Stimulated activated CD8-positive, alpha-beta memory T cell treated with anti-CD3 and anti-CD28 coated beads, Interleukin-12 subunit alpha, Interleukin-12 subunit beta, amount 100 ng/mL, for 24 hours (primary cell): ENCODE results near the gene MARCHF11.

ENCODE experiments used
- DNase-seq: peaks from one replicate; pipeline ENCODE4 v3.0.0-alpha.2; 2020; ENCODE audit errors: extremely low read depth

The MARCHF11 gene

DNA sequence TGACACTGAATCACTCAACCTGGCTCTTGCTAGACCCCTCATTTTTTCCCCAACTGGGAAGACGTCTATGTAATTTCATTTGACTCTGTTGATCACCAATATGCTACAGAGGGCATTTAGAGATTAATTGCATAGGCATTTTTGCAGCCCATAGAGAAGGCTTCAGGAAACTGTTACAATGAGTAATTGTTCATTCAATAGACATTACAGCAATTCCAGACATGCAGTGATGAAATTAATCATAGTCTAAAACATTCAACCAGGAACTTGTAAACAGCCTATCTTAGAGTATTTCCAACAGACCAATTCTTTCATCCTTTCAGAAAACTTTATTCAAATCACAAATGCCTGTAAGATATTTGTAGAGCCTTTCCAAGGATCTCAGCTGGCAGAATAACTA, 122.3 kb downstream of the MARCHF11 start:
- no peak for DNase-seq

DNA sequence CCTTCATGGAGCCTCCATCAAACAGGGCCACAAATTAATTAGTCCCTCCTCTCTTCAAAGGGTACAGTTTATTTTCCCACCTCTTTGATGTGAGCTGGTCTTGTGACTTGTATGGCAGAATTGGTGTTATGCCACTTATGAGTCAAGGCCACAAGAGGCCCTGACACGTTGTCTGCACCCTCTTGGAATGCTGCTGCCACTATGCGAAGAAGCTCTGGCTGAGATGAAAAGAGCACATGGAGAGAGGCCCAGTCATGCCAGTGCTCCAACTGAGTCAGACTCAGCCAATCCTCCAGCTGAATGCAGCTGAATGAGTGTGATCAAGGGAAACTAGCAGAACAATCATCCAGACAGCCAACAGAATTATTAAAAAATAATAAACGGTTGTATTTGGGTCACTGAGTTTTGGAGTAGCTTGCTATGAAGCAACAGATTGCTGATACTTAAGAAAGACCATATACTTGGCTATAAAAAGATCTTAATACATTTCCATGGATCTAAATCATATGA, 128.3 kb downstream of the MARCHF11 start:
- DNase-seq: no peak

- DNase-seq: no peak
Observed at GRCh38 chr5:16050414-16050813, 129.2 kb downstream of the MARCHF11 start.

DNA sequence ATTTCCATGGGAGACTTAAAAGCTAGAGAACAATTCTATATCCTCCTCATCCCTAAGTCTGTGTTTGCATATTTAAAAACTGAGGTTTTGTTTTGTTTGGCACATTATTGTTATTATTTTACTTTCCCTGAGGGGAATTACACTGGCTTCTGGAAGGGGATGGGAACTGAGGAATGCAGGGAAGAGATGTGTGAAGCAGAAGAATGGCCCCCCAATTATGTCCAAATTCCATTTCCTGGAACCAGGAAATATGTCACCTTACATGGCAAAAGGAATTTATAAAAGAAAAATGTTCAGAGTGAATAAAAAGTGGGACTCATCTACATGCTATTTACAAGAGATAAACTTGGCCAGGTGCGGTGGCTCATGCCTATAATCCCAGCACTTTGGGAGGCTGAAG, 129.8 kb downstream of the MARCHF11 start:
- no peak for DNase-seq

- DNase-seq: no peak
Observed at GRCh38 chr5:16048132-16048531, 131.5 kb downstream of the MARCHF11 start.

DNA sequence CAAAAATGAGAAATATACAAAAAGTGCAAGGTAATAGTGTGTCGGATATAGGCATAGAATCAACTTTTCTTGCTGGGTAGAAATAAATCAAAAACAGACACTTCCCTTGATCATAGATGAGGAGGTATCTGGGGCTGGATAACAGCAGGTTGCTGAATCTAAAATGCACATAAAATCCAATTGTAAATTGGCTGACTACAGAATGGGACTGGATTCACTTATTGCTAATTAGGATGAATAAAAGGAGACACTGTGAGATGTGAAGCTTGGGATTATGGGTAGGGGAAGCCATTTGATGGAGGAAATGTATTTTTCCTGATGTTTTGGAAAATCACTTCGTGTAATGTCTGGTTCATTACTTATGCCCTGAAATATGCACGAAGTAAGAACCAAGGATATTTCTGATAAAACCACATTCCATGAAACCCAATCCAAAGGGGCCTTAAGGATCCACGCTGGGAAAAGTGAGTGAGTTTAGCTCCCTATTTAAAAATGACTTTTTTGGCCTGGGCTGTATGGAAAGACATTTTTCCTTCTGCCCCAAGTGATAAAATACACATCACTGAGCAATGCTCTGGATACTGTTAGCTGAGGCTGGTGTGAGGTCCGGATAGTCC, 136.1 kb downstream of the MARCHF11 start:
- DNase-seq: no peak

GRCh38 chr5:16037121-16037845, 142.3 kb downstream of the MARCHF11 start:
- no peak for DNase-seq

DNA sequence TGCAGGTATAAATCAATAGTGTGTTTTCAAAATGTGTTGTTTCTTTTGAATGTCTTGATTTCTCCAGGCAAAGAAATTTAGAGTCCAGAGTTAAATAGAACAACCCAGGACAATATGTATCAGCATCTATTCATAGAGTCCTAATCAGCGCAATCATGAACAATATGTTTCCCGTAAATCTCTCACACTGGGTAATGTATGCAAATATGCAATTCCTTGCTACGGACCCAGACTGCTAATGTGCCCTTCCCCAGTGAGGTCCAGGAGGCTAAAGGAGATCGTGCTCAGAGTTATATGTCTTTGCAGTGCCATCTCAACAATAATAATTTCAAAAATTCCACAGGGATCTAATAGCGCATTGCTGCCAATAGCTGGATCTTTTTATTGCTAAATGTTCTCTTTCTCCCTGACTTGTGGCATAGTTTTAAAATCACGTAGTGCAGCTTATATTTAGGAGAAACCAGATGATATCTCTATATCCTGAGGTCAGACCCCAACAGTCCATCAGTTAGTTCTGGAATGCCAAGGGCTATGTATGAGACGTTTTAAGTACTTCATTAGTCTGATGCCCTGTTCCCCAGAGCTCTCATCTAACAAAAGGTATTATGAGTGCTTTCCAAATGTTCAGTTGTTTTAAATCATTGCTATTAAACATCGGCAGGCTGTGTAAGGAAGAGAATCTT, 145.1 kb downstream of the MARCHF11 start:
- DNase-seq: no peak

- DNase-seq: no peak
Observed at GRCh38 chr5:16033187-16033925, 146.2 kb downstream of the MARCHF11 start.

DNA sequence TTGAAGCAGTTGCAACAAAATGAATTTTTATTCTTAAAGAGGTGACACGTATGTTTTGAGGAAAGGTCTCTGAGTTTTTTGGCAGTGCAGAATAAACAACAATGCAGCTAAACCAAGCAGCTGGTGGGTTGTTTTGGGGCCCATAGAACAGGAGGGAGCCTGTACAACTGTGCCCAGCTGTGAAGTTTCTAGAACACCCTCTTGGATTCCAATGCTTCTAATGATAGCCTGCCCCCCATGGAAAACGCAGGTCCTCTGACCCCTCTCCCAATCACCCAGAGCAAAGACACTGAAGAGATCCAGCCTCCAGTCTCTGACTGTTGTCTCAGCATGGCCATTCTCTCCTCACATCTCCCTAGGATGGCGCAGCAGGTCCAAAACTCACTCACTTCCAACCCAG, 150.9 kb downstream of the MARCHF11 start:
- DNase-seq: no peak

GRCh38 chr5:16025681-16026080, 153.9 kb downstream of the MARCHF11 start:
- DNase-seq: no peak

GRCh38 chr5:16018970-16019369, 160.6 kb downstream of the MARCHF11 start:
- no peak for DNase-seq

DNA sequence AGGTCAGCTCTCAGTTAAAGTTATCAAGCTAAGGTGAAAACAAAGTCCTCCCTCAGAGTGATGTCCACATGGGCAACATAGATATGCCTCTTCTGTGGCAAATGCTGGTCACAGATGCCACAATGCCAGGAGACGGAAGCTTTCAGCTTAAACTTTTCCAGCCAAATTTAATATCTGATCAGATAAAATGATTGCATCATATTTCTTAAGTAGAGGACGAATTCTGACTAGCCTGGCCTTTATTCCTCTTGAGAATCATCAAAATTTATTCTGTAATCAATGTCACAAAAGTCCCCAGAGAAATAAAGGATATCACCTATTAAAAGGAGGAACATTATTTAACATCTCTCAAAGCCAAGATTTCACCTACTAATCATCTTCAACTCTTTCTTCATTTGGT, 161.9 kb downstream of the MARCHF11 start:
- no peak for DNase-seq
